Measurements from ENCODE around the gene HES7. TPM values are rescaled to one million over a fixed set of nuclear protein-coding genes. Genes with fewer than 3 reads are reported as not detected.

Gene HES7
- total and polyA plus RNA-seq, 2 donors = 0.24 TPM; not detected in 1

GRCh38 chr17:8142887-8143580, 19.1 kb upstream of the HES7 start:
- Histone ChIP-seq H3K27ac (ENCODE audit: low read depth) (no peak overlapping the region), H3K36me3 (ENCODE audit: insufficient read depth) (peaks cover 24% of the 10 kb centered on the region), H3K4me3 (ENCODE audit: low read depth, low read length) (no peak overlapping the region), H3K4me1 (ENCODE audit: insufficient read depth) (no peaks in the 10 kb centered on the region)
- WGBS = 81% methylated on average over 15 of the region's 15 CpGs
- no peak for DNase-seq (ENCODE audit: extremely low spot score)

GRCh38 chr17:8142158-8142886, 18.4 kb upstream of the HES7 start:
- 86% methylated on average over 23 of the region's 23 CpGs for WGBS
- DNase-seq (ENCODE audit: extremely low spot score) = no peak
- Histone ChIP-seq H3K36me3 (ENCODE audit: insufficient read depth) (peaks cover 18% of the 10 kb centered on the region), H3K4me1 (ENCODE audit: insufficient read depth) (no peaks in the 10 kb centered on the region), H3K27ac (ENCODE audit: low read depth) (no peak overlapping the region), H3K4me3 (ENCODE audit: low read depth, low read length) (no peak overlapping the region)

GRCh38 chr17:8141741-8142140, 17.8 kb upstream of the HES7 start:
- WGBS = 92% methylated on average over 11 of the region's 11 CpGs
- no peak for DNase-seq (ENCODE audit: extremely low spot score)
- no peaks in the 10 kb centered on the region for H3K4me1 ChIP-seq (ENCODE audit: insufficient read depth)
- H3K4me3 ChIP-seq (ENCODE audit: low read depth, low read length) = no peak overlapping the region
- no peak overlapping the region for H3K27ac ChIP-seq (ENCODE audit: low read depth)
- peaks cover 18% of the 10 kb centered on the region for H3K36me3 ChIP-seq (ENCODE audit: insufficient read depth)

GRCh38 chr17:8141045-8141444, 17.1 kb upstream of the HES7 start:
- Histone ChIP-seq H3K4me3 (ENCODE audit: low read depth, low read length) (no peak overlapping the region), H3K36me3 (ENCODE audit: insufficient read depth) (peaks cover 13% of the 10 kb centered on the region), H3K27ac (ENCODE audit: low read depth) (no peak overlapping the region), H3K4me1 (ENCODE audit: insufficient read depth) (no peaks in the 10 kb centered on the region)
- DNase-seq (ENCODE audit: extremely low spot score) = no peak
- WGBS = 93% methylated on average over 7 of the region's 7 CpGs

GRCh38 chr17:8140065-8141029, 16.4 kb upstream of the HES7 start:
- H3K36me3 ChIP-seq (ENCODE audit: insufficient read depth) = peaks cover 9% of the 10 kb centered on the region

GRCh38 chr17:8138672-8139371, 14.9 kb upstream of the HES7 start:
- H3K4me1 ChIP-seq (ENCODE audit: insufficient read depth) = no peaks in the 10 kb centered on the region
- WGBS = under 1% methylated on average over 46 of the region's 46 CpGs

More at GRCh38 chr17:8140065-8141029, 16.4 kb upstream of the HES7 start:
- H3K27ac ChIP-seq (ENCODE audit: low read depth) = no peak overlapping the region
- DNase-seq (ENCODE audit: extremely low spot score) = no peak
- no peaks in the 10 kb centered on the region for H3K4me1 ChIP-seq (ENCODE audit: insufficient read depth)
- 76% methylated on average over 18 of the region's 18 CpGs for WGBS
- H3K4me3 ChIP-seq (ENCODE audit: low read depth, low read length) = no peak overlapping the region

GRCh38 chr17:8138374-8138671, 14.4 kb upstream of the HES7 start:
- Histone ChIP-seq H3K4me1 (ENCODE audit: insufficient read depth) (no peaks in the 10 kb centered on the region), H3K4me3 (ENCODE audit: low read depth, low read length) (no peak overlapping the region), H3K27ac (ENCODE audit: low read depth) (no peak overlapping the region), H3K36me3 (ENCODE audit: insufficient read depth) (peaks cover 3% of the 10 kb centered on the region)
- WGBS = 1% methylated on average over 7 of the region's 7 CpGs
- DNase-seq (ENCODE audit: extremely low spot score) = no peak

More at GRCh38 chr17:8138672-8139371, 14.9 kb upstream of the HES7 start:
- Histone ChIP-seq H3K36me3 (ENCODE audit: insufficient read depth) (peaks cover 7% of the 10 kb centered on the region), H3K27ac (ENCODE audit: low read depth) (peak overlapping the region; percentile 14), H3K4me3 (ENCODE audit: low read depth, low read length) (no peak overlapping the region)
- DNase-seq (ENCODE audit: extremely low spot score) = peak; percentile 99

- no peak for DNase-seq (ENCODE audit: extremely low spot score)
- 22% methylated on average over 21 of the region's 21 CpGs for WGBS
- no peaks in the 10 kb centered on the region for H3K4me1 ChIP-seq (ENCODE audit: insufficient read depth)
- no peak overlapping the region for H3K27ac ChIP-seq (ENCODE audit: low read depth)
- peaks cover 3% of the 10 kb centered on the region for H3K36me3 ChIP-seq (ENCODE audit: insufficient read depth)
- H3K4me3 ChIP-seq (ENCODE audit: low read depth, low read length) = no peak overlapping the region
Measured at GRCh38 chr17:8137645-8138373, 13.9 kb upstream of the HES7 start.

GRCh38 chr17:8133941-8134340, 10.0 kb upstream of the HES7 start:
- 80% methylated on average over 4 of the region's 4 CpGs for WGBS
- H3K27ac ChIP-seq (ENCODE audit: low read depth) = no peak overlapping the region
- no peak for DNase-seq (ENCODE audit: extremely low spot score)
- no peaks in the 10 kb centered on the region for H3K36me3 ChIP-seq (ENCODE audit: insufficient read depth)
- H3K4me3 ChIP-seq (ENCODE audit: low read depth, low read length) = no peak overlapping the region
- H3K4me1 ChIP-seq (ENCODE audit: insufficient read depth) = no peaks in the 10 kb centered on the region

- no peak for DNase-seq (ENCODE audit: extremely low spot score)
- no peak overlapping the region for H3K27ac ChIP-seq (ENCODE audit: low read depth)
- 60% methylated on average over 12 of the region's 12 CpGs for WGBS
- no peak overlapping the region for H3K4me3 ChIP-seq (ENCODE audit: low read depth, low read length)
- H3K4me1 ChIP-seq (ENCODE audit: insufficient read depth) = no peaks in the 10 kb centered on the region
- no peaks in the 10 kb centered on the region for H3K36me3 ChIP-seq (ENCODE audit: insufficient read depth)
Measured at GRCh38 chr17:8133399-8133798, 9.5 kb upstream of the HES7 start.

GRCh38 chr17:8131844-8132441, 8.0 kb upstream of the HES7 start:
- 73% methylated on average over 3 of the region's 3 CpGs for WGBS
- no peak overlapping the region for H3K27ac ChIP-seq (ENCODE audit: low read depth)
- H3K4me1 ChIP-seq (ENCODE audit: insufficient read depth) = no peaks in the 10 kb centered on the region
- H3K36me3 ChIP-seq (ENCODE audit: insufficient read depth) = no peaks in the 10 kb centered on the region
- H3K4me3 ChIP-seq (ENCODE audit: low read depth, low read length) = no peak overlapping the region
- DNase-seq (ENCODE audit: extremely low spot score) = no peak

GRCh38 chr17:8128125-8128784, 4.3 kb upstream of the HES7 start:
- Histone ChIP-seq H3K27ac (ENCODE audit: low read depth) (no peak overlapping the region), H3K4me1 (ENCODE audit: insufficient read depth) (peaks cover 3% of the 10 kb centered on the region), H3K4me3 (ENCODE audit: low read depth, low read length) (no peak overlapping the region), H3K36me3 (ENCODE audit: insufficient read depth) (no peaks in the 10 kb centered on the region)
- WGBS = 83% methylated on average over 14 of the region's 14 CpGs
- DNase-seq (ENCODE audit: extremely low spot score) = no peak
